ENCODE results near the gene RNF114. TPM values are rescaled to one million over a fixed set of nuclear protein-coding genes. Genes with fewer than 3 reads are reported as not detected.
"Not testable (repeated sequence)": the region's sequence is repeated elsewhere in the genome, so short reads cannot be mapped to it uniquely, and the experiment has no call there.

RNF114 gene
- total RNA-seq, 1 donor from 2014 or later = 33.2 TPM

- DNase-seq (ENCODE audit: low spot score) = no peak
These were observed 29.0 kb downstream of the RNF114 start for GRCh38 chr20:49964964-49965780.

GRCh38 chr20:49965781-49966305, 29.6 kb downstream of the RNF114 start:
- no peak for DNase-seq (ENCODE audit: low spot score)

GRCh38 chr20:49966861-49967260, 30.7 kb downstream of the RNF114 start:
- no peak for DNase-seq (ENCODE audit: low spot score)

- no peak for DNase-seq (ENCODE audit: low spot score)
These were observed 33.0 kb downstream of the RNF114 start for GRCh38 chr20:49969234-49969633.

GRCh38 chr20:49969946-49970345, 33.7 kb downstream of the RNF114 start:
- no peak for DNase-seq (ENCODE audit: low spot score)

GRCh38 chr20:49970498-49970897, 34.3 kb downstream of the RNF114 start:
- no peak for DNase-seq (ENCODE audit: low spot score)

- no peak for DNase-seq (ENCODE audit: low spot score)
These were observed 37.8 kb downstream of the RNF114 start for GRCh38 chr20:49973981-49974380.

GRCh38 chr20:49976542-49976941, 40.3 kb downstream of the RNF114 start:
- no peak for DNase-seq (ENCODE audit: low spot score)

- not testable (repeated sequence) for DNase-seq (ENCODE audit: low spot score)
These were observed 41.5 kb downstream of the RNF114 start for GRCh38 chr20:49977740-49978139.

- no peak for DNase-seq (ENCODE audit: low spot score)
These were observed 42.5 kb downstream of the RNF114 start for GRCh38 chr20:49978685-49979029.

- peak; percentile 44 for DNase-seq (ENCODE audit: low spot score)
These were observed 43.0 kb downstream of the RNF114 start for GRCh38 chr20:49979030-49979832.

- no peak for DNase-seq (ENCODE audit: low spot score)
These were observed 44.2 kb downstream of the RNF114 start for GRCh38 chr20:49980140-49981008.

GRCh38 chr20:49981218-49982071, 45.2 kb downstream of the RNF114 start:
- DNase-seq (ENCODE audit: low spot score) = no peak

- DNase-seq (ENCODE audit: low spot score) = no peak
These were observed 45.8 kb downstream of the RNF114 start for GRCh38 chr20:49982072-49982345.

GRCh38 chr20:49982346-49983122, 46.3 kb downstream of the RNF114 start, which contains the start of gene SNAI1:
Gene SNAI1, plus strand, starts transcription at chr20:49982980. Its CDS starts 80 bp downstream, at chr20:49983060.
- peak; percentile 65 for DNase-seq (ENCODE audit: low spot score)

- DNase-seq (ENCODE audit: low spot score) = no peak
These were observed 47.1 kb downstream of the RNF114 start for GRCh38 chr20:49983123-49983847.

GRCh38 chr20:49983848-49984408, 47.7 kb downstream of the RNF114 start:
- DNase-seq (ENCODE audit: low spot score) = no peak

GRCh38 chr20:49984426-49985153, 48.4 kb downstream of the RNF114 start:
- DNase-seq (ENCODE audit: low spot score) = no peak

All from umbilical cord (tissue), 2 donors.